ENCODE measurements around the gene CST7. TPM values are rescaled to one million over a fixed set of nuclear protein-coding genes. Genes with fewer than 3 reads are reported as not detected.

CST7 gene
- total RNA-seq, 1 experiment from 2014 or later, result not detected

DNA sequence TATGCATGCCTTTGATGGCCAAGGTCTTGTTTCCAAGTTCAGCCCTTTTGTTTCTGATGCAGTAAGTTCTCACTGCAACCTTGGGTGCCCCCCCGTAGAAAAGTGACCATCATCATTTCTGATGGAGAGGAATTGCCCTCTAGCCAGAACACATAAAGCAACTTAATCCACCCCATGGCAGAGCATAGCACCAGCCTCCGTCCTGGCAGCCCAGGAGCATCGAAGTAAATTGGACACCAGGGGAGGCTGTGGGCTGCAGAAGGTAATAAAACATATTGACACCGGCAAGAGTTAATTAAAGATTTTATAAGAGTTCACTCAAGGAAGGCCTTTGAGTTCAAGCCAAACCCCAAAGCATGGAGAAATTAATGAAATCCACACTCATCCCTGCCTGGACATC, 39.2 kb upstream of the CST7 start:
- Histone ChIP-seq H3K9ac (ENCODE audit: low read length) (no peak overlapping the region), H3K27me3 (ENCODE audit: insufficient read depth, low read length) (peaks cover 23% of the 10 kb centered on the region; the same call in 1 of the 2 replicates), H3K9me2 (ENCODE audit: insufficient read depth) (no peaks in the 10 kb centered on the region), H2AFZ (ENCODE audit: low read depth, low read length, poor library complexity, severe bottlenecking) (no peak overlapping the region), H3K4me2 (ENCODE audit: low read length) (no peak overlapping the region), H3K36me3 (ENCODE audit: control insufficient read depth in 1 of 2, insufficient read depth in 2 of 2, low read length in 2 of 2) (no peaks in the 10 kb centered on the region), H3K4me1 (ENCODE audit: control insufficient read depth in 1 of 2, insufficient read depth in 2 of 2, low read length in 2 of 2) (no peaks in the 10 kb centered on the region), H3K79me2 (ENCODE audit: insufficient read depth, low read length) (no peaks in the 10 kb centered on the region), H4K20me1 (ENCODE audit: insufficient read depth) (no peaks in the 10 kb centered on the region), H3K9me3 (ENCODE audit: control insufficient read depth in 1 of 2, insufficient read depth in 1 of 2, low read depth in 1 of 2, low read length in 2 of 2) (no peaks in the 10 kb centered on the region), H3K4me3 (replicated peaks in 1 of 2; ENCODE audit: low read depth in 1 of 2, low read length in 2 of 2) (no peak overlapping the region), H3K27ac (ENCODE audit: low read depth, low read length) (no peak overlapping the region)
- DNase-seq (ENCODE audit: low read depth, low spot score) (no peak), ATAC-seq (no peak)
- ChIA-PET POLR2A (no interaction called here), CTCF (no interaction called here), RAD21 (ENCODE audit: low non-redundant PET in 1 of 2, low total read pairs in 2 of 2, uncharacterized antibody in 2 of 2, unreplicated experiment in 2 of 2) (no interaction called here)
- BruUV-seq (replicated peaks), result no TSS peak
- intact Hi-C loops (cut with micrococcal nuclease), result loop anchor here (10.0 kb wide), 1 partner anchor 375 kb away; no protein-coding TSS in a partner anchor
- no peak for TF ChIP-seq ZNF274 (IDR thresholded peaks at IDR 0.05; ENCODE audit: low read depth, low read length)

DNA sequence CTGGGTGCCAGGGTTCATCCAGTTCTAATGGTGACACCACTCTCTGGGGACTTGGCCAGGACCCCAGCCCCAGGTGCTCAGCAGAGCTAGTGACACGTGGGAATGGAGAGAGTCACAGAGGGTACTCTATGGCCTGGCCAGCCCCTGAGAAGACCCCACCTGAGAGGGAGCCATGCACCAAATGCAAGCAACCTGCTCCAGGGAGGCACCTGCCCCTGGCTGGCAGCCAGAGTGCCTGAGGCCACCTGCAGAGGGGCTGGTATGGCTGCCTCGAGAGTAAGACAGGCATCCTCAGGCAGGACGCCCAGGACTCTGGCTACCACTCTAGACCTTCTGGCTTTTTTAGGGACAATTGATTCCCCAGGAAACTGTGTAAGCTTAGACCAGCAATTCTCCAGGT, 38.6 kb upstream of the CST7 start:
- H3K9ac ChIP-seq (ENCODE audit: low read length), result no peak overlapping the region
- TF ChIP-seq YY1 (IDR thresholded peaks at IDR 0.05; ENCODE audit: extremely low read depth, insufficient replicate concordance, low read depth, low read length), result no peak
- TF ChIP-seq SIN3A (IDR thresholded peaks at IDR 0.05; ENCODE audit: low read depth), result no peak
- TF ChIP-seq POLR2AphosphoS5 (IDR thresholded peaks at IDR 0.05; ENCODE audit: low read depth, low read length), result no peak
- TF ChIP-seq, protein P1, sequence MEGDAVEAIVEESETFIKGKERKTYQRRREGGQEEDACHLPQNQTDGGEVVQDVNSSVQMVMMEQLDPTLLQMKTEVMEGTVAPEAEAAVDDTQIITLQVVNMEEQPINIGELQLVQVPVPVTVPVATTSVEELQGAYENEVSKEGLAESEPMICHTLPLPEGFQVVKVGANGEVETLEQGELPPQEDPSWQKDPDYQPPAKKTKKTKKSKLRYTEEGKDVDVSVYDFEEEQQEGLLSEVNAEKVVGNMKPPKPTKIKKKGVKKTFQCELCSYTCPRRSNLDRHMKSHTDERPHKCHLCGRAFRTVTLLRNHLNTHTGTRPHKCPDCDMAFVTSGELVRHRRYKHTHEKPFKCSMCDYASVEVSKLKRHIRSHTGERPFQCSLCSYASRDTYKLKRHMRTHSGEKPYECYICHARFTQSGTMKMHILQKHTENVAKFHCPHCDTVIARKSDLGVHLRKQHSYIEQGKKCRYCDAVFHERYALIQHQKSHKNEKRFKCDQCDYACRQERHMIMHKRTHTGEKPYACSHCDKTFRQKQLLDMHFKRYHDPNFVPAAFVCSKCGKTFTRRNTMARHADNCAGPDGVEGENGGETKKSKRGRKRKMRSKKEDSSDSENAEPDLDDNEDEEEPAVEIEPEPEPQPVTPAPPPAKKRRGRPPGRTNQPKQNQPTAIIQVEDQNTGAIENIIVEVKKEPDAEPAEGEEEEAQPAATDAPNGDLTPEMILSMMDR (IDR thresholded peaks at IDR 0.05 in 2 of 3, conservative IDR thresholded peaks at IDR 0.05 in 1 of 3; ENCODE audit: borderline replicate concordance in 1 of 3, insufficient read depth in 1 of 3, low read depth in 2 of 3, low read length in 2 of 3), result no peak
- TF ChIP-seq POLR2A (IDR thresholded peaks at IDR 0.05; ENCODE audit: borderline replicate concordance, extremely low read depth, insufficient read depth, insufficient read length), result no peak
- TF ChIP-seq EZH2phosphoT487 (IDR thresholded peaks at IDR 0.05; ENCODE audit: borderline replicate concordance), result no peak
- no peak for TF ChIP-seq CEBPB (IDR thresholded peaks at IDR 0.05; ENCODE audit: low read depth)
- no peak for TF ChIP-seq ZFX (IDR thresholded peaks at IDR 0.05)
- CTCF ChIA-PET, result no interaction called here
- H3K4me2 ChIP-seq (ENCODE audit: low read length), result no peak overlapping the region
- ATAC-seq, result no peak
- DNase-seq (ENCODE audit: low read depth, low spot score), result no peak
- no peak overlapping the region for H3K27ac ChIP-seq (ENCODE audit: low read depth, low read length)
- H3K4me1 ChIP-seq (ENCODE audit: control insufficient read depth in 1 of 2, insufficient read depth in 2 of 2, low read length in 2 of 2), result no peaks in the 10 kb centered on the region
- no peaks in the 10 kb centered on the region for H3K9me2 ChIP-seq (ENCODE audit: insufficient read depth)
- H3K9me3 ChIP-seq (ENCODE audit: control insufficient read depth in 1 of 2, insufficient read depth in 1 of 2, low read depth in 1 of 2, low read length in 2 of 2), result no peaks in the 10 kb centered on the region
- H3K4me3 ChIP-seq (replicated peaks in 1 of 2; ENCODE audit: low read depth in 1 of 2, low read length in 2 of 2), result no peak overlapping the region
- no peaks in the 10 kb centered on the region for H3K79me2 ChIP-seq (ENCODE audit: insufficient read depth, low read length)
- peaks cover 23% of the 10 kb centered on the region; the same call in 1 of the 2 replicates for H3K27me3 ChIP-seq (ENCODE audit: insufficient read depth, low read length)
- no TSS peak for BruUV-seq (replicated peaks)
- POLR2A ChIA-PET, result no interaction called here
- intact Hi-C loops (cut with micrococcal nuclease), result loop anchor here (10.0 kb wide), 1 partner anchor 376 kb away; no protein-coding TSS in a partner anchor
- no peaks in the 10 kb centered on the region for H3K36me3 ChIP-seq (ENCODE audit: control insufficient read depth in 1 of 2, insufficient read depth in 2 of 2, low read length in 2 of 2)
- no peaks in the 10 kb centered on the region for H4K20me1 ChIP-seq (ENCODE audit: insufficient read depth)
- no peak overlapping the region for H2AFZ ChIP-seq (ENCODE audit: low read depth, low read length, poor library complexity, severe bottlenecking)
- RAD21 ChIA-PET (ENCODE audit: low non-redundant PET in 1 of 2, low total read pairs in 2 of 2, uncharacterized antibody in 2 of 2, unreplicated experiment in 2 of 2), result no interaction called here
